GM19455 (cell line): ENCODE results near the gene CIDEB.
"Not testable (repeated sequence)": the region's sequence is repeated elsewhere in the genome, so short reads cannot be mapped to it uniquely, and the experiment has no call there.

Experiments
- ATAC-seq: cut with Tn5 transposase; IDR thresholded peaks from one replicate; pipeline ENCODE4 v1.9.1; 2021; ENCODE audit not compliant: unreplicated experiment

The CIDEB gene, protein sequence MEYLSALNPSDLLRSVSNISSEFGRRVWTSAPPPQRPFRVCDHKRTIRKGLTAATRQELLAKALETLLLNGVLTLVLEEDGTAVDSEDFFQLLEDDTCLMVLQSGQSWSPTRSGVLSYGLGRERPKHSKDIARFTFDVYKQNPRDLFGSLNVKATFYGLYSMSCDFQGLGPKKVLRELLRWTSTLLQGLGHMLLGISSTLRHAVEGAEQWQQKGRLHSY

DNA sequence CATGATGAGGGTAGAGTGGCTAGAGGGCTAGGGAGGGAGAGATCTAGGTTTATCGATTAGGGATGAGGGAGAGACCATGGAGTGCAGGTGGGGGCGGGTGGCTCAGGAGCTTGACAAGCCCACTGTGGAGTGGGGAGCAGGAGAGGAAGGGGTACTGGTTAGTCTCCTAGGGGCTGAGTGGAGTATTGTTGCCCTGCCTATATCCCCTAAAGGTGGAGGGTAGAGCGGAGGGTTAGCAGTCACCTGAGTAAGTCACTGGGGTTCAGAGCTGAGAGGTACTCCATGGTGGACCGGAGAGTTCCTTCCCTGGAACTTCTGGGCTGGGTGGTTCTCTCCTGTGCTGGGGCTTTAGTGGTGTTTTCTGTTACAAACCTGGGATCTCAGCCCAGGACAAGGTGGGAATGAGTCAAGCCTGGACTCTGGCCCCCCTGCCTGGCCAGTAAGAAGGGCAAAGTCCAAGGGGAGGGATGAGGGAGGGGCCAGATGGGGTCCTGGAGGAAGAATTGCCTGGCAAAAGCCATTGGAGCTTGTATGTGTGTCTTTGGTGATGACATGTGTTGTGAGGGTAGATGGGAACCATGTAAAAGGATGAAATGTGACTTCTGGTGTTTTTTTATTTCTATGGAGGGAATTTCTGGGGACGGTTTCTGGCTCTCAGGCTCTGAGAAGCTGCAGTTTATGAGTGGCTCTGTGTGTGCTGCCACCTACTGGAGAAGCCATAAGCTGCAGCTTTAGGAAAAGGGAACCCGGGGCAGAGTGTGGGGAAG is at the start of gene CIDEB:
CIDEB (minus strand) TSS at position 403 of the 767 bp plus-strand sequence; CDS start at position 284, 119 bp downstream.
- no peak for ATAC-seq

DNA sequence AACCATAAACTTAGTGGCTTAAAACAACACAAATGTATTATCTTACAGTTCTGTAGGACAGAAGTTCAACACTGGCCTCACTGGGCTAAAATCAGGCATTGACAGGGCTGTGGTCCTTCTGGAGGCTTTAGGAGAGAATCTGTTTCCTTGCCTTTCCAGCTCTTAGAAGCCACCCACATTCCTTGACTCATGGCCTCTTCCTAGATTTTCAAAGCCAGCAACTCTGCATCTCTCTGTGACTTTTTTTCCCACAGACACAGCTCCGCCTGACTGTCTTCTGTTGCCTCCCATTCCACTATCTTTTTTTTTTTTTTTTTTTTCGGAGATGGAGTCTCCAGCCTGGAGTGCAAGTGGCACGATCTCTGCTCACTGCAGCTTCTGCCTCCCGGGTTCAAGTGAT is 48.4 kb upstream of the CIDEB start:
- ATAC-seq, result no peak

DNA sequence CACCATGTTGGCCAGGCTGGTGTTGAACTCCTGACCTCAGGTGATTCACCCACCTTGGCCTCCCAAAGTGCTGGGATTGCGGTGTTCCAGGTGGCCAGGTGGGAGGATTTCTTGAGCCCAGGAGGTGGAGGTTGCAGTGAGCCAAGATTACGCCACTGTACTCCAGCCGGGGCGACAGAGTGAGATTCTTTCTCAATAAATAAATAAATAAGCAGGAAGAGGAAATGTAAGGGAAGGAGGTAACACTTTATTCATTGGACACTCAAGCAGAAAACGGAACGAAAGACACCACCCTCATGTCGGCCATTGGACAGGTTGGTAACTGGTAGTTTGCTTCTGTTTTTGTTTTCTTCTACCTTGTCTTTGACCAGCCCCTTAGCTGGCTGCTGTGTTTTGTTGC is 47.2 kb upstream of the CIDEB start:
- no peak for ATAC-seq

DNA sequence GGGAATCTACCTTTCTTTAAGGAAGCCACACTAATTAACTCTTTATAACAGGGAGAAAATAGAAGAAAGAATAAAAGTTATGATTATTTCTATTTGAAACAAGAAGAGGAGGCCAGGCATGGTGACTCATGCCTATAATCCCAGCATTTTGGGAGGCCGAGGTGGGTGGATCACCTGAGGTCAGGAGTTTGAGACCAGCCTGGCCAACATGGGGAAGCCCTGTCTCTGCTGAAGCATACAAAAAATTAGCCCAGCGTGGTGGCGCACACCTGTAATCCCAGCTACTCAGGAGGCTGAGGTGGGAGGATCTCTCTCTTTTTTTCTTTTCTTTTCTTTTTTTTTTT is 46.7 kb upstream of the CIDEB start:
- not testable (repeated sequence) for ATAC-seq

DNA sequence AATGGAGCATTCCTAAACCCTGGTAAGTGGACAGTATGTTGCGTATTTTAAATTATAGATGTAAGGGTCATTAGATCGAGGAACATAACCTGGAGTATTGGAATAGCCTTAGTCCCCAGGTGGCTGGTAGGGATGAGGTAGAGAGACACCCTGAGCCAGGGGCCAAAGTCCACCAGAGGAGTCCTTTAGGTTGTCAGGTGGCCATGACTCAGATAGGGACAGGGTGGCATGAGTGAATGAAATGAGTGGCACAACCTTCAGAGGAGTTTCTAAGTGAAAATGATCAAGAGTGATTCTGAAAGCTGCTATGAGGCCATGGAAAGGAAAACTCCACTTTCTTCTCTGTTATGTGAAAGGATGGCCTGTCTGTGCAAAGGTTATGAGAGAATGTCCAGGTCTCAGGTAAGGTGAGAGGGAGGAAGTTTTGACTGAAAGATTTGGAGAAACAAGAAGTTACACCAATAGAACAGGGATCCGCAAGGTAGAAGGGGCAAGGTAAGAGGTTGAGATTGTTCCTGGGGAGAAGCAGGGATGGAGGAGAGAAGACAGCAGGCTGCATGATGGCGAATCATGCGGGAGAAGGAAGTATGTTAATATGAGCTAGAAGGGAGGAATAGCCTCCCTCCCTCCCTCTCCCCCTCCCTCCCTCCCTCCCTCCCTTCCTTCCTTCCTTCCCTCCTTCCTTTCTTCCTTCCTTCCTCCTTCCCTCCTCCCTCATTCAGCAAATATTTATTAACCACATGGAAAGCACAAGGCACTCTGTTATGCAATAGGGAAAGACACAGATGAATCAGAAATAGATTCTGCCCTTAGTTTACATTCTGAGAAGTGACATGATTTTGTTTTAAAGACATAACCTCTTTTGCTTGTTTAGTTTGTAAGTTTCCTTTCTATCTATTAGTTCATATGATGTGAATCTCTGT is 46.0 kb upstream of the CIDEB start:
- no peak for ATAC-seq

DNA sequence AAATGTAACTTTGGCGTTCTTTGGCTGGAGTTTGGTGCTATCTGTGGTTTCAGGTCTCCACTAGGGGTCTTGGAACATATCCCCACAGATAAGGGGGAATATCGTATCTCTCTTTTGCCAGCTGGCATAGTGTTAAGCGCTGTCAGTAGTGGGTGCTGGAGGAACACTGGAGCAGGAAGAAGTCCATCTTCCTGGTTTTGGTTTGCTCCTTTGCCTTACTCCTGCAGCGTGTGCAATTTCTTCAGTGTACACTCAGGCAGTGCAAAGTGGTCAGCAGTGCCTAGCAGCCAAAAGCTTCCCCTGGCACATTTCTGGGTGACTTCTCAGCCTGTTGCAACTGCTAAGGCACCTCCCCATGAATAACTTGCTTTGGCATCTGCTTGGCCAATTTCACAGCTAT is 43.7 kb upstream of the CIDEB start:
- ATAC-seq, result no peak

DNA sequence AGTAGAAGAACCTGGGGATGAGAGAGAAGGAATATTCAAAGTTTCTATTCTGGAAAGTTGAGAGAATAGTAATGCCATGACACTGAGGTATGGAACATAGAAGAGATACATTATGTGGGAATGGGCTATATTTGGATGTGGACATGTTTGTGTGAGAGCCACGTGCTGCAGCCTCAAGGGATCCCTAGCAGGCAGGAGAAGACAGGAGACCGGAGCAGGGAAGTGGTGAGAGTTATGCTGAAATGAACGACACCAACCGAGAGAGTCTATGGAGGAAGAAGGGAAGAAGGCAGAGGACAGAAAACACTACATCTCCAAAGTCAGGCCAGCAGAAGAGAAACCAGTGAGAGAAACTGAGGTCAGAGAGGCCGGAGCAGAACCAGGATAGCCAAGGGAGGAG is 42.0 kb upstream of the CIDEB start:
- ATAC-seq, result no peak

DNA sequence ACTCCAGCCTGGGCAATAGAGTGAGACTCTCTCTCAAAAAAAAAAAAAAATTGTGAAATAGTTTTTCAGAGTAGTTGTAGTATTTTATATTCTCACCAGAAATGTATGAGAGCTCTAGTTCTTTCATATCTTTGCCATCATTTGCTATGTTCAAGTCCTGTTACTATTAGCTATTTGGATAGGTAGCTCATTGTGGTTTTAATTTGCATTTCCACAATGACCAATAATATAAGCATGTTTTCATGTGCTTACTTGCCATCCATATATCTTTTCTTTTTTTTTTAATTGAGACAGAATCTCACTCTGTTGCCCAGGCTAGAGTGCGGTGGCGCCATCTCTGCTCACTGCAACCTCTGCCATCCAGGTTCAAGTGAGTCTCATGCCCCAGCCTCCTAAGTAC is 40.4 kb upstream of the CIDEB start:
- no peak for ATAC-seq

DNA sequence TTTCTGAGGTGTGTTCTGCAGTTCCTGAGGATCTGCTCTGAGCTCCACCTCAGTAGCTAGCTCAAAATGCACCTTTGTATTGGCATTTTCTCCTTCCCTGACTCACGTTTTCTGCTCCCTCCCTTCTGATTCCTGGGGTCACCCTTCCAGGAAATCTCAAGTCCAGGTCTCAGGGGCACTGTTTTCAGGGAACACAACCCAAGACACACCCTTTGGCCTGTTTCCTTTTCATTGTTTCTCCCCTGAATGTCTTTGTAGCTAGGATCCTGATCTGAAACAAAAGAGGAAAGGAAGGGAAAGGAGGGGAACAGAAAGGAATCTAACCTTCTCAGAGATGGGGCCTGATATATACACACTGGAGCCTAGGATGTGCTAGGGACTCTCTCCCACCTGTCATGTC is 39.4 kb upstream of the CIDEB start:
- no peak for ATAC-seq

DNA sequence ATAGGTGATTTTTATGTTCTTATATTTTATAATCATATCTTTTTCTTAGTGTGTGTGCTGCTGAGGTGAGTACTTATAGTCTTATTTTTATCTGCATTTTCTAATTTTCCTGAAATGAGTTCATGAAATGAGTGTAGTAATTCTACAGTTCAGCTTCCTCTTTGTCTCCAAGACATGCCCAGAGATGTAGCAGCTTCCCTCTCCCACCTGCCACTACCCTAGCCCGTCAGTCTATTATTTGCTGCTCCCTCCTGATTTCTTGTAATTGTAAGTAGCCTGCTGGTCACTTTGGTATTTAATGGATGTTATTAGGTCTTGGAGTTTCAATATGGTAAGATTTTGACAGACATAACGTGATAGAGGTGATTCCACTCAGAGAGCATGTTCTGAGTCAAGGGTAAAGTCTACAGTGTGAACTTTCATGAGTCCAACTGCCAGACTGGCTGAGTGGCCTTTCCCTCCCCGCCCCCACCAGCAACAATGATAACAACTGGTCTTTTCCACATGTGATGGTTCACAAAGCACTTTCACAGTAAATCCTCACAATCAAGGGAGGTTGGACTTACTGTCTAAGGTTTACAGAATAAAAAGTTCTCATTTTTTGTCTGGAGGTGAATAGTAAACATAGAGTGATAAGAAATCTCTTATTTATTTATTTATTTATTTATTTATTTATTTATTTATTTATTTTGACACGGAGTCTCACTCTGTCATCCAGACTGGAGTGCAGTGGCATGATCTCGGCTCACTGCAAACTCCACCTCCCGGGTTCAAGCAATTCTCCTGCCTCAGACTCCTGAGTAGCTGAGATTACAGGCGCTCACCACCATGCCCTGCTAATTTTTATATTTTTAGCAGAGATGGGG is 36.3 kb upstream of the CIDEB start:
- ATAC-seq, result no peak

DNA sequence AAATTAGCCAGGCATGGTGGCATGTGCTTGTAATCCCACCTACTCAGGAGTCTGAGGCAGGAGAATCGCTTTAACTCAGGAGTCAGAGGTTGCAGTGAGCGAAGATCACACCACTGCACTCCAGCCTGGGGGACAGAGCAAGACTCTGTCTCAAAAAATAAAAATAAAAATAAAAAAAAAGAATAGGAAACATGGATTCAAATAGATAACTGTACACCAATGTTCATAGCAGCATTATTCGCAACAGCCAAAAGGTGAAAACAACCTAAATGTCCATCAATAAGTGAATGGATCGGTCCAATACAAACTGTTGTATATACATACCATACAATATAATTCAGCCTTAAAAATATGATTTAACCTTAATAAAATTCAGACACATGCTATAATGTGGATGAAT is 35.1 kb upstream of the CIDEB start:
- no peak for ATAC-seq

DNA sequence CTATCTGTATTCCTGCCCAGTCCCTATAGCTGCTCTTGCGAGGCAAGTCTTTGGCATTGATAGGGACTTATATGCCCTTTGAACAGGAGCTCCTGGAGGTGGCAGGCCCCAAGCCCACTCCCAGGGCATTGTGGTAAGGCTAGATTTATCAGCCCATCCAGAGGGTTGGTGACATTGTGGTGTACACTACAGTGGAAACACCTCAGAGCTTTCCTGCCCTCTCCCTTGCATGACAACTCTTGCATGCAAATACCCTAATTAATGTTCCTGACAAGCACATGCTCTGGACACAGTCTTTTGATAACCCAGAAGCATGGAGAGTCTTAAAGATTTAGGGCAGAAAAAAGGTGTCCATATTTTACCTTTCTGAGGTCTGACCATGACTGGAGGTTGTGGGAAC is 32.8 kb upstream of the CIDEB start:
- no peak for ATAC-seq

DNA sequence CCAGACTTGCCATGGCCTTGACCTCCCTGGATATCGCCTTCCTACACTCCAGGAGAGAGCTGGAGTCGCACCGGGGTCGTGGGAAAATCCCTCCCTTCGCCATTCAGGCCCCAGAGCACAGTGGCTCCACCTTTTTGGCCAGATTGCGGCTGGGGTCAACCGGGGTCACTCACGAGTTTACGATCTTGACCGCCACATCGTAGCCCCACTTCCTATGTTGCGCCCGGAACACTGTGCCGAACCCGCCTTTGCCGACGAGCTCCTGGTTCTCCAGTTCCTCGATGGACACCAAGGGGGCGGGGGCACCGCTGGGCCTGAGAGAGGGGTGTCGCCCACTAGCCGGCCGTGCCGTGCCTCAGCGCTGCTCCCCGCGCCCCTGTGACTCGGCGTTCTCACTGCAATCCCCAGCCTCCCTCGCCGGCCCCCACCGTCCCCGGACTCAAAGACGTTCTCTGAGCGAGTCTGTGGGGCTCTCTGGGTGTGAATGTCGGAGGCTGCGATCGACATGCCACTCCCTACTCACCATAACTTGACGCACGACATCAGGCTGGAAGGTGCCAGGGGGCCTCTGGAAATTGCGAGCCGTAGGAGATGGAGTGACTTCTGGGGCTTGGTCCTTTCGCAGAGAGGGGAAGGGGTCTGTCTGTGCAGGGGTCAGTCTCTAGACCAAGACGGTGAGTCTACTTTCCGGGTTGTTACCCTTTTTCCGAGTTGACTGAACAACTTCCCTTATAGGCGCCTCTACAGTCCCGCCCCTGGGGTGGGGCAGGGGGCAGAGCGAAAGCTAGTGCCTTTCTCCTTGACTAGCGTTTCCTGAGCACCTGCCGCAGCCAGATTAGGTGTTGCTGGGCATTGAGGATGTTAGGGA is 31.7 kb upstream of the CIDEB start, which contains the start of gene RIPK3:
RIPK3 (minus strand) TSS at position 708 of the 868 bp plus-strand sequence; CDS start at position 543, 165 bp downstream.
- peak; percentile 88 for ATAC-seq

DNA sequence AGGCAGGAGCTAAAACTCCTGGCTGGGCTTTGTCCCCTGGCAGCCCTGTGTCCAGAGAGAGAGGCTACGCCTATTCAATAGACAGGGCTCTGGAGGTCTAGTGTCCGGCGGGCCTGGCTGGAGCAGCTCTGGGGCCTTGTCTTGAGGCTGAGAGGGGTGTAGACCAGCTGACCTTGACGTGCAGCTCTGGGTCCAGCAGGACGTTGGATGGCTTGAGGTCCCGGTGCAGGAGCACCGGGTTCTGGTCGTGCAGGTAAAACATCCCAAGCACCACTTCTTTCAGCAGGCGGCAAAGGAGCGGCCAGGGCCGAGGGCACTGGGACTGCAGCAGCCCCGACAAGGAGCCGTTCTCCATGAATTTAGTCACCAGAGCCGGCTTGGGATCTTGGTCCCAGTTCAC is 31.1 kb upstream of the CIDEB start:
- ATAC-seq, result no peak

DNA sequence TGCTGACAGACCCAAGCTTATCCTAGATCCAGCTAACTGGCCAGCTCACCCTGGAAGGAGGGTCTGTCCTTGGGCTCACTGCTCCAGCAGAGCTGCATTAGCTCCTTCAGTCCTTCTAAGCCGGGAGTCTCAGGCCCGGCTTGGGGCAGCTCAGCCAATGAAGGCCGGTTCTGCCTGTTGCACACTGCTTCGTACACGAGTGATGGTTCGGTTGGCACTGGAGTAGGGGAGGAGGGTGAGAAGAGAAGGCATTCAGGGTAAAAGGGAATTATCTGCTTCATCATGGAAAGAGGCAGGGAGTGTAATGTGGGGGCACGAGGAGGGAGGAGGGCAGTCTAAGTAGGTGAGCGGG is 30.0 kb upstream of the CIDEB start:
- ATAC-seq, result no peak

DNA sequence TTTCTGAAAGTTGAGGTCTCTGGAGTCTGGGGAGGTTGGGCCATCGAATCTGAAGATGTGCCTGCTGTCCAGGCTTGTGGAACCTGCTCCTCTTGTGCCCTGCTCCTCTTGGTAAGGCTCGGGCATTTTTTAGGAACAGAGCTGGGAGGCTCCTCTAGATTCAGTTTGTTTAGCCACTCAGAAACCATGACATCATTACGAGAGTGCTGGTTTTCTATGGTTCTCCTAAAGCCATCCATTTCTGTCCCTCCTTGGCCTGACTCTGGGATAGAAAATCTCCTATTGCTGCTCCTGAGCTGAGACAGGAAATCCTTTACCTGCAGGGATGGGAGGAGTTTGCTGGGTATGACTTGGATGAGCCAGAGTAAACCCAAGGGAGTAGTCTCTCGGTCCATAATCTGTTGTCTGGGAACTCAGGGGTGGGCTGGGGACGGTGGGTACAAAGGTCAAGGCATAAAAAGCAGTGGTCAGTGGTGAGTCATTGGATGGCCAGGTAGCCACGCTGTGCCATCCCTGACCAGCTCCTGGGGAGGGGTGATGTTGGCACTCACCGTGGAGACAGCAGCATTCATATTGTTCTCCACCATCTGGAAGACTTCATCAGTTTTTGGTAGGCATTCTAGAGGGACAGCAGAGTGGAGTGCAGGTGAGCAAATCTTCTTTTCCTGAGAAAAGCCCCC is 29.5 kb upstream of the CIDEB start:
- no peak for ATAC-seq

DNA sequence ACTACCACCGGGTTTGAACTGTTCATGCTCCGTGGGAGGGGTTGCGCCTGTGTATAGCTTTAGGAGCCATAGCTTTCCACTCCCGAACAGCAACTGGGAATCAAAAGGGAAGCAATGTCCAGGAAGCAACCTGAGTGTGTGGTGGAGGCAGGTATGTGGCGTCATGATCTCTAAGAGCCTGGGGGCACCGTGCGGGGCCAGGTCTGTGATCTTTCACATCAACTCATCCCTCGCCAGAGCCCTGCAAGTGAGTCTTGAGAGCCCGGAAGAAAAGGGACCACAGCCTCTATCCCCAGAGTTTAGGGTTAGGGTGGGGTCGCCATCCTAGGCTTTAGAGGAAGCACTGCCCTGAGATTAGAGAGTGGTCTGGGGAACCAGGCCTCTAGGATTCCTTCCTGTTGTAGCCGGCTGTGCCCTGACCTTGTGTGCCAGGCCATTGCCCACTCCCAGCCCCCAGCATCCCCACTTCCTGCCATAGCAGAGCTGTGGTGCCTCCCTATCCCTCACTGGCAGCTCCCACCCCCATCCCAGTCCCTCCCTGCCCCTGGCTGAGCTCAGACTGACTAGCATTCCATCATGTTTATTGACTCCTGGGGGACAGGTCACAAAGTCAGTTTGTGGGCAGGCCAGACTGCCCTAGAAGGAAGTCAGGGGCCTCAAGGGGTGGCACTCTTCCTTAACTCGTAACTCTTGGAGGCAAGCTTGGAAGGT is 27.8 kb upstream of the CIDEB start:
- ATAC-seq, result no peak

DNA sequence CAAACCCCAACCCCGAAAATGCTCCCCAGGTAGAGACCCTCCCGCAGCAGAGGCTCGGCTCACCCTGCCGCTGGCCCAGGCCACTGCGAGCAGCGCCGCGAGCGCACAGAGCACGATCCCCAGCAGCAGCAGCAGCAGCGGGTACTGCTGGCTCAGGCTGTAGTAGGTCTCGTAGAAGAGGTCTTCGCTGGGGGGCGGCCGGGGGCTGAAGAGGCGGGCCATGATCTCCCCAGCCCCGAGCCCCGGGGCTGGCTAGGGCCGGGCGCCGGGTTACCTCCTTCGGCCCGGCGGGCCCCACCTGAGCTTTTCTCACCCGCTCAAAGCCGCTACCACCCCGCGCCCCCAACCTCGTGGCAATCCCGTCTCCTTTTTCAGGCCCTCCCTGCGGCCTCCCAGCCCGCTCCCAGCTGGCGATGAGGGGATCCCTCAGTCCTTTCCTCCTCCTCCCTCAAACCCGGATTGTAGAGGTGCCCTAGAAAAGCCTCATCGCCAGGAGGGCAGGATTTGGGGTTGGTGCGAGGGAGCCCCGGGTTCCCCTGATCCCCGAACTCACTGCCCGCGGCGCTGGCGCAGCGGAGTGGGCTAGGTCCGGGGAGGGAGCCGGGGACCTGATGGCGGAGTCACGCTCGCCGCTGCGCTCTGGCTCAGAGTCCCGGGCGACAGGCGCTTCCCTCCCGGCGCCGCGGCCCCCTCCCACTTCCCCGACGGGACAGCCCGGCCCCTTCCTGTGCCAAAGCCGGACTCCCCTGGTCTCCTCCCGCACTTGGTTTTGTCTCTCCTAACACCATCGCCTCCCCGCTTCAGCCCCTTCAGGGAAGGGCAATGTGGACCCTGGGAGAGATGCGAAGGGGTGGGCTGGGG is 26.9 kb upstream of the CIDEB start, which contains the start of gene ADCY4:
ADCY4 (minus strand) TSS at position 641 of the 861 bp plus-strand sequence; CDS start at position 222, 419 bp downstream.
- no peak for ATAC-seq
